Cardiac fibroblast (primary cell): Measurements from ENCODE around the gene DIAPH2.

Source experiments
- DNase-seq, 2 donors: peaks; one replicate each; pipeline versions ENCODE4 v3.0.0 to v3.0.0-alpha.2; 2010; ENCODE audit warnings: low read depth in 2 of 2
- H3K4me3 ChIP-seq, 2 donors: replicated peaks in 1 of 2; 1 replicate in 1 of 2; 2 replicates in 1 of 2; pipeline ENCODE4 v1.5.1; 2011; ENCODE audit warnings: low read depth in 2 of 2, low read length in 2 of 2, mild to moderate bottlenecking in 2 of 2, moderate library complexity in 1 of 2
- CTCF ChIP-seq: IDR thresholded peaks from one replicate; pipeline ENCODE4 v1.5.1; 2011; ENCODE audit warnings: low read depth, mild to moderate bottlenecking, low read length, inconsistent platforms

Gene DIAPH2

GRCh38 chrX:97328853-97329390 lies 644.3 kb downstream of the DIAPH2 start:
- TF ChIP-seq CTCF: no peak
- no peak for DNase-seq

GRCh38 chrX:97330151-97330550 lies 645.5 kb downstream of the DIAPH2 start:
- DNase-seq: no peak
- TF ChIP-seq CTCF: no peak
- H3K4me3 ChIP-seq: no peak overlapping the region

More at GRCh38 chrX:97328853-97329390, 644.3 kb downstream of the DIAPH2 start:
- H3K4me3 ChIP-seq: no peak overlapping the region

- no peak for TF ChIP-seq CTCF
- H3K4me3 ChIP-seq: no peak overlapping the region
- peak; percentile 5 to 17 for DNase-seq
Observed at GRCh38 chrX:97332963-97333362, 648.3 kb downstream of the DIAPH2 start.

GRCh38 chrX:97334850-97335249 lies 650.2 kb downstream of the DIAPH2 start:
- H3K4me3 ChIP-seq: no peak overlapping the region
- no peak for TF ChIP-seq CTCF
- DNase-seq: no peak

GRCh38 chrX:97344724-97345123 lies 660.1 kb downstream of the DIAPH2 start:
- TF ChIP-seq CTCF: no peak
- DNase-seq: no peak

GRCh38 chrX:97358941-97359340 lies 674.3 kb downstream of the DIAPH2 start:
- no peak for DNase-seq
- no peak for TF ChIP-seq CTCF
- H3K4me3 ChIP-seq: no peak overlapping the region

More at GRCh38 chrX:97344724-97345123, 660.1 kb downstream of the DIAPH2 start:
- H3K4me3 ChIP-seq: no peak overlapping the region

GRCh38 chrX:97363843-97364242 lies 679.2 kb downstream of the DIAPH2 start:
- no peak for TF ChIP-seq CTCF
- DNase-seq: no peak
- H3K4me3 ChIP-seq: no peak overlapping the region
